Neuronal stem cell (in vitro differentiated cells): Measurements from ENCODE around the gene MSH5.

ENCODE experiments used
- DNase-seq: peaks from one replicate; pipeline ENCODE4 v3.0.0-alpha.2; 2013; ENCODE audit warnings: low spot score
- H2AFZ ChIP-seq: one replicate; pipeline ENCODE4 v1.6.1; 2013; ENCODE audit warnings: mild to moderate bottlenecking, low read length, inconsistent platforms
- H2AK5ac ChIP-seq: 2 replicates; pipeline ENCODE4 v1.6.1; 2013; ENCODE audit warnings: low read depth, mild to moderate bottlenecking, inconsistent platforms, low read length, moderate library complexity, mixed read lengths
- H2BK120ac ChIP-seq: 2 replicates; pipeline ENCODE4 v1.6.1; 2013; ENCODE audit warnings: low read depth, mild to moderate bottlenecking, inconsistent platforms, low read length, moderate library complexity, mixed read lengths
- H2BK12ac ChIP-seq: one replicate; pipeline ENCODE4 v1.6.1; 2013; ENCODE audit warnings: low read length, inconsistent platforms
- H2BK15ac ChIP-seq: 2 replicates; pipeline ENCODE4 v1.6.1; 2013; ENCODE audit warnings: mild to moderate bottlenecking, low read length, inconsistent platforms, mixed read lengths
- H2BK5ac ChIP-seq: one replicate; pipeline ENCODE4 v1.6.1; 2013; ENCODE audit warnings: inconsistent platforms, mild to moderate bottlenecking, low read length, moderate library complexity
- H3K14ac ChIP-seq: one replicate; pipeline ENCODE4 v1.6.1; 2013; ENCODE audit warnings: low read length, inconsistent platforms
- H3K18ac ChIP-seq: 2 replicates; pipeline ENCODE4 v1.6.1; 2013; ENCODE audit warnings: low read length, inconsistent platforms
- H3K23ac ChIP-seq: 2 replicates; pipeline ENCODE4 v1.6.1; 2013; ENCODE audit warnings: low read depth, mild to moderate bottlenecking, mixed read lengths, low read length, inconsistent platforms; ENCODE audit not compliant: poor library complexity
- H3K27ac ChIP-seq: replicated peaks from 3 replicates; pipeline ENCODE4 v1.5.1; 2013; ENCODE audit warnings: low read length, inconsistent platforms
- H3K27me3 ChIP-seq, 3 experiments: 2 replicates each; pipeline ENCODE4 v1.6.1; 2013; ENCODE audit warnings: low read length in 3 of 3, mild to moderate bottlenecking in 2 of 3, inconsistent platforms in 1 of 3, low read depth in 1 of 3, mixed read lengths in 1 of 3, moderate library complexity in 1 of 3; ENCODE audit not compliant: control insufficient read depth in 3 of 3, insufficient read depth in 3 of 3
- H3K36me3 ChIP-seq, 2 donors: replicated peaks in 1 of 2; 2 replicates each; pipeline ENCODE4 v1.6.1; 2013; ENCODE audit warnings: low read length in 2 of 2; ENCODE audit not compliant: control insufficient read depth in 2 of 2, insufficient read depth in 2 of 2
- H3K4ac ChIP-seq: 2 replicates; pipeline ENCODE4 v1.6.1; 2013; ENCODE audit warnings: inconsistent platforms, mild to moderate bottlenecking, low read length, moderate library complexity
- H3K4me1 ChIP-seq, 2 donors: 1 replicate in 1 of 2; 2 replicates in 1 of 2; pipeline ENCODE4 v1.6.1; 2013; ENCODE audit warnings: low read length in 2 of 2, low read depth in 1 of 2; ENCODE audit not compliant: control insufficient read depth in 2 of 2, insufficient read depth in 1 of 2
- H3K4me2 ChIP-seq: one replicate; pipeline ENCODE4 v1.6.1; 2013; ENCODE audit warnings: mild to moderate bottlenecking, low read length, inconsistent platforms; ENCODE audit not compliant: insufficient read depth, poor library complexity, severe bottlenecking
- H3K4me3 ChIP-seq, 2 donors: 2 replicates each; pipeline ENCODE4 v1.5.1; 2013; ENCODE audit warnings: low read length in 2 of 2, mild to moderate bottlenecking in 2 of 2, inconsistent platforms in 1 of 2, moderate library complexity in 1 of 2
- H3K79me1 ChIP-seq: one replicate; pipeline ENCODE4 v1.6.1; 2013; ENCODE audit warnings: low read depth, mild to moderate bottlenecking, inconsistent platforms, low read length, moderate library complexity
- H3K9ac ChIP-seq: one replicate; pipeline ENCODE4 v1.6.1; 2013; ENCODE audit warnings: mild to moderate bottlenecking, low read depth, low read length, inconsistent platforms; ENCODE audit not compliant: poor library complexity
- H3K9me3 ChIP-seq, 2 donors: replicated peaks in 1 of 2; 2 replicates each; pipeline versions ENCODE3 to v1.6.1; 2013; ENCODE audit warnings: low read length in 2 of 2, mild to moderate bottlenecking in 2 of 2, inconsistent platforms in 1 of 2, low read depth in 1 of 2, mixed read lengths in 1 of 2, moderate library complexity in 1 of 2; ENCODE audit not compliant: control insufficient read depth in 2 of 2, insufficient read depth in 1 of 2
- H4K8ac ChIP-seq: one replicate; pipeline ENCODE4 v1.6.1; 2013; ENCODE audit warnings: low read depth, mild to moderate bottlenecking, inconsistent platforms, low read length, moderate library complexity
- H4K91ac ChIP-seq: one replicate; pipeline ENCODE4 v1.6.1; 2013; ENCODE audit warnings: low read length, low read depth, mild to moderate bottlenecking, inconsistent platforms; ENCODE audit not compliant: poor library complexity
- WGBS, 2 donors: extraction: QIAGEN DNeasy Blood & Tissue Kit; methylation state at CpG; one replicate each; pipeline ENCODE4 v1.1.7; 2013; ENCODE audit warnings: missing lambda C conversion rate in 2 of 2, mixed read lengths in 1 of 2; ENCODE audit not compliant: insufficient read length in 2 of 2, insufficient replicate concordance in 1 of 2; ENCODE audit errors: extremely low coverage in 2 of 2; 5-methylcytosine and 5-hydroxymethylcytosine counted together

Gene MSH5

GRCh38 chr6:31727717-31728671 is 11.8 kb upstream of the MSH5 start:
- Histone ChIP-seq H4K8ac (peak overlapping the region; percentile 53), H3K4ac (no peak overlapping the region), H4K91ac (no peak overlapping the region), H3K18ac (no peak overlapping the region), H3K9me3 (no peaks in the 10 kb centered on the region), H3K9ac (no peak overlapping the region), H3K4me2 (no peak overlapping the region), H3K23ac (peak overlapping the region; percentile 92), H2BK120ac (no peak overlapping the region), H3K79me1 (peaks cover 7% of the 10 kb centered on the region), H3K36me3 (peaks cover 48 to 73% of the 10 kb centered on the region in 2 donors), H3K14ac (no peak overlapping the region), H3K4me3 (peak overlapping the region in 1 of 2 donors; percentile 83), H3K27me3 (no peaks in the 10 kb centered on the region), H2BK12ac (no peak overlapping the region), H3K4me1 (peaks cover 9 to 13% of the 10 kb centered on the region in 2 donors), H2AK5ac (peak overlapping the region; percentile 36), H2BK5ac (peak overlapping the region; percentile 85), H2BK15ac (no peak overlapping the region), H3K27ac (no peak overlapping the region), H2AFZ (no peak overlapping the region)
- no peak for DNase-seq
- no CpG with 5 or more reads among the region's 41 CpGs for WGBS, 2 donors

GRCh38 chr6:31728767-31729514 is 10.9 kb upstream of the MSH5 start, which contains the start of gene DDAH2:
DDAH2 (minus strand) TSS chr6:31729299; CDS start chr6:31729161, 138 bp downstream.
- H3K4me1 ChIP-seq, result peaks cover 9 to 13% of the 10 kb centered on the region in 2 donors
- H3K18ac ChIP-seq, result peak within 1 kb of the TSS; percentile 100
- peak within 1 kb of the TSS; percentile 37 for H2BK15ac ChIP-seq
- no peak for DNase-seq
- H2AK5ac ChIP-seq, result peak within 1 kb of the TSS; percentile 88
- H2BK12ac ChIP-seq, result no peak within 1 kb of the TSS
- peak within 1 kb of the TSS; percentile 95 for H3K23ac ChIP-seq
- no CpG with 5 or more reads among the region's 36 CpGs for WGBS, 2 donors
- peak within 1 kb of the TSS; percentile 35 for H2BK120ac ChIP-seq
- H3K9me3 ChIP-seq, result no peaks in the 10 kb centered on the region
- peak within 1 kb of the TSS; percentile 85 for H2BK5ac ChIP-seq
- H4K8ac ChIP-seq, result peak within 1 kb of the TSS; percentile 53
- H3K4me3 ChIP-seq, result peak within 1 kb of the TSS; percentile 83 to 94
- peak within 1 kb of the TSS; percentile 92 for H3K9ac ChIP-seq
- peak within 1 kb of the TSS; percentile 89 for H4K91ac ChIP-seq
- H3K27ac ChIP-seq, result peak within 1 kb of the TSS; percentile 84
- H3K27me3 ChIP-seq, result no peaks in the 10 kb centered on the region
- H3K4me2 ChIP-seq, result peak within 1 kb of the TSS; percentile 77
- no peak within 1 kb of the TSS for H3K4ac ChIP-seq
- H2AFZ ChIP-seq, result peak within 1 kb of the TSS; percentile 86
- peaks cover 57 to 82% of the 10 kb centered on the region in 2 donors for H3K36me3 ChIP-seq
- peaks cover 11% of the 10 kb centered on the region for H3K79me1 ChIP-seq
- peak within 1 kb of the TSS; percentile 73 for H3K14ac ChIP-seq

- no peak overlapping the region for H3K4ac ChIP-seq
- no peak overlapping the region for H4K8ac ChIP-seq
- peak overlapping the region; percentile 95 for H3K23ac ChIP-seq
- H3K4me2 ChIP-seq, result peak overlapping the region; percentile 77
- peak overlapping the region; percentile 82 for H3K9ac ChIP-seq
- peaks cover 15% of the 10 kb centered on the region for H3K79me1 ChIP-seq
- H2BK12ac ChIP-seq, result no peak overlapping the region
- peak overlapping the region; percentile 85 for H2BK5ac ChIP-seq
- DNase-seq, result peak; percentile 92
- peak overlapping the region; percentile 86 for H2AFZ ChIP-seq
- peak overlapping the region; percentile 73 for H3K14ac ChIP-seq
- no peak overlapping the region for H4K91ac ChIP-seq
- no peaks in the 10 kb centered on the region for H3K27me3 ChIP-seq
- no CpG with 5 or more reads among the region's 29 CpGs for WGBS, 2 donors
- H3K36me3 ChIP-seq, result peaks cover 57 to 83% of the 10 kb centered on the region in 2 donors
- peak overlapping the region; percentile 100 for H3K18ac ChIP-seq
- peak overlapping the region; percentile 88 for H2AK5ac ChIP-seq
- peaks cover 13 to 18% of the 10 kb centered on the region in 2 donors for H3K4me1 ChIP-seq
- no peak overlapping the region for H2BK120ac ChIP-seq
- H3K9me3 ChIP-seq, result no peaks in the 10 kb centered on the region
- no peak overlapping the region for H2BK15ac ChIP-seq
- peak overlapping the region; percentile 83 to 94 for H3K4me3 ChIP-seq
- H3K27ac ChIP-seq, result peak overlapping the region; percentile 84
Measured at GRCh38 chr6:31729515-31729978, 10.3 kb upstream of the MSH5 start.
